Activated T-helper 1 cell treated with anti-CD3 and anti-CD28 coated beads, Interleukin-12 subunit alpha, Interleukin-12 subunit beta, Interleukin-2, Interleukin-4 antibody, amounts not matched to agents 30 ng/mL and 10 ng/mL and 1 ng/mL, durations not matched to agents 14 hours and 24 hours and 36 hours (primary cell): ENCODE results near the gene USP4. TPM values are rescaled to one million over a fixed set of nuclear protein-coding genes. Genes with fewer than 3 reads are reported as not detected.
A peak's percentile ranks its signal among the peaks of the same experiment; 100 is the strongest.

Source experiments
- DNase-seq: peaks from one replicate; pipeline ENCODE4 v3.0.0; 2021; ENCODE audit warnings: low spot score
- H3K27ac Mint-ChIP-seq: one replicate; pipeline ENCODE4 v1.8.0; 2021; ENCODE audit warnings: mild to moderate bottlenecking, mixed read lengths
- H3K27me3 Mint-ChIP-seq: one replicate; pipeline ENCODE4 v1.8.0; 2022; ENCODE audit warnings: mild to moderate bottlenecking, moderate library complexity, mixed read lengths; ENCODE audit not compliant: insufficient read depth
- H3K36me3 Mint-ChIP-seq: one replicate; pipeline ENCODE4 v1.8.0; 2021; ENCODE audit warnings: low read depth, mixed read lengths
- H3K4me1 Mint-ChIP-seq: one replicate; pipeline ENCODE4 v1.8.0; 2021; ENCODE audit warnings: low read depth, mixed read lengths
- H3K4me3 Mint-ChIP-seq: one replicate; pipeline ENCODE4 v1.8.0; 2021; ENCODE audit warnings: mild to moderate bottlenecking, moderate library complexity, mixed read lengths
- H3K9me3 Mint-ChIP-seq: one replicate; pipeline ENCODE4 v1.8.0; 2021; ENCODE audit warnings: mixed read lengths
- intact Hi-C: fragments of 100-400 bp; cut with micrococcal nuclease; formaldehyde crosslinking; loops from one replicate; pipeline ENCODE4 v1.15.1; 2024
- total RNA-seq: library from RNA; stranded (reverse); gene quantifications from 2 replicates; pipeline ENCODE4 v1.2.3, GENCODE V29; 2022

USP4 gene
- 84.4 and 90.2 TPM in 2 replicates for total RNA-seq

- intact Hi-C loops = loop anchor here (1.0 to 5.0 kb wide), 14 partner anchors 18 to 897 kb away; partner anchors contain the start of genes APEH, CCDC71, DAG1 and GNAI2
- Mint-ChIP-seq H3K9me3 (no peaks in the 10 kb centered on the region), H3K36me3 (peaks cover 19% of the 10 kb centered on the region), H3K4me1 (peaks cover 45% of the 10 kb centered on the region), H3K4me3 (peak within 1 kb of the TSS; percentile 92), H3K27ac (peak within 1 kb of the TSS; percentile 100), H3K27me3 (no peaks in the 10 kb centered on the region)
- peak; percentile 93 for DNase-seq
Measured at GRCh38 chr3:49339941-49340800, at the start of gene USP4. Gene USP4, minus strand, starts transcription at chr3:49340053. Its CDS starts 29 bp downstream, at chr3:49340024.

- Mint-ChIP-seq H3K36me3 (peaks cover 8% of the 10 kb centered on the region), H3K27me3 (no peaks in the 10 kb centered on the region), H3K4me1 (peaks cover 20% of the 10 kb centered on the region), H3K4me3 (no peak overlapping the region), H3K9me3 (no peaks in the 10 kb centered on the region), H3K27ac (no peak overlapping the region)
- intact Hi-C loops = no loop called here
- no peak for DNase-seq
Measured at GRCh38 chr3:49389297-49389696, 49.4 kb upstream of the USP4 start.

GRCh38 chr3:49388289-49388820 is 48.5 kb upstream of the USP4 start:
- H3K4me1 Mint-ChIP-seq = peaks cover 24% of the 10 kb centered on the region
- H3K36me3 Mint-ChIP-seq = peaks cover 10% of the 10 kb centered on the region
- no peaks in the 10 kb centered on the region for H3K9me3 Mint-ChIP-seq
- H3K4me3 Mint-ChIP-seq = no peak overlapping the region
- H3K27ac Mint-ChIP-seq = peak overlapping the region; percentile 26
- no peak for DNase-seq
- H3K27me3 Mint-ChIP-seq = no peaks in the 10 kb centered on the region
- intact Hi-C loops = no loop called here

- Mint-ChIP-seq H3K9me3 (no peaks in the 10 kb centered on the region), H3K36me3 (peaks cover 8% of the 10 kb centered on the region), H3K4me1 (peaks cover 25% of the 10 kb centered on the region), H3K4me3 (no peak overlapping the region), H3K27me3 (no peaks in the 10 kb centered on the region), H3K27ac (no peak overlapping the region)
- no peak for DNase-seq
- intact Hi-C loops = no loop called here
Measured at GRCh38 chr3:49387721-49388120, 47.9 kb upstream of the USP4 start.

GRCh38 chr3:49386056-49386756 is 46.4 kb upstream of the USP4 start:
- H3K9me3 Mint-ChIP-seq = no peaks in the 10 kb centered on the region

GRCh38 chr3:49385617-49386016 is 45.8 kb upstream of the USP4 start:
- intact Hi-C loops = no loop called here
- peaks cover 25% of the 10 kb centered on the region for H3K4me1 Mint-ChIP-seq
- no peaks in the 10 kb centered on the region for H3K9me3 Mint-ChIP-seq
- H3K27ac Mint-ChIP-seq = no peak overlapping the region
- no peak for DNase-seq
- H3K27me3 Mint-ChIP-seq = no peaks in the 10 kb centered on the region
- no peak overlapping the region for H3K4me3 Mint-ChIP-seq
- peaks cover 8% of the 10 kb centered on the region for H3K36me3 Mint-ChIP-seq

More at GRCh38 chr3:49386056-49386756, 46.4 kb upstream of the USP4 start:
- intact Hi-C loops = no loop called here
- H3K4me1 Mint-ChIP-seq = peaks cover 25% of the 10 kb centered on the region
- DNase-seq = no peak
- H3K4me3 Mint-ChIP-seq = no peak overlapping the region
- H3K27me3 Mint-ChIP-seq = no peaks in the 10 kb centered on the region
- no peak overlapping the region for H3K27ac Mint-ChIP-seq
- peaks cover 8% of the 10 kb centered on the region for H3K36me3 Mint-ChIP-seq

GRCh38 chr3:49383387-49383786 is 43.5 kb upstream of the USP4 start:
- Mint-ChIP-seq H3K9me3 (peaks cover 3% of the 10 kb centered on the region), H3K4me1 (peaks cover 24% of the 10 kb centered on the region), H3K4me3 (no peak overlapping the region), H3K27me3 (no peaks in the 10 kb centered on the region), H3K36me3 (peaks cover 16% of the 10 kb centered on the region), H3K27ac (no peak overlapping the region)
- DNase-seq = no peak
- intact Hi-C loops = no loop called here

GRCh38 chr3:49378249-49378895 is 38.5 kb upstream of the USP4 start:
- Mint-ChIP-seq H3K4me3 (peak overlapping the region; percentile 4), H3K4me1 (peaks cover 18% of the 10 kb centered on the region), H3K27ac (peak overlapping the region; percentile 71), H3K9me3 (peaks cover 3% of the 10 kb centered on the region), H3K27me3 (no peaks in the 10 kb centered on the region), H3K36me3 (peaks cover 34% of the 10 kb centered on the region)
- no peak for DNase-seq
- intact Hi-C loops = no loop called here

- Mint-ChIP-seq H3K36me3 (peaks cover 40% of the 10 kb centered on the region), H3K4me3 (peak overlapping the region; percentile 19), H3K9me3 (peaks cover 3% of the 10 kb centered on the region), H3K4me1 (peaks cover 16% of the 10 kb centered on the region), H3K27me3 (no peaks in the 10 kb centered on the region), H3K27ac (peak overlapping the region; percentile 82)
- DNase-seq = peak; percentile 49
- intact Hi-C loops = loop anchor here (1.0 to 2.0 kb wide), 2 partner anchors 35 to 37 kb away; partner anchors contain the start of genes TCTA and USP4
Measured at GRCh38 chr3:49377483-49377882, 37.6 kb upstream of the USP4 start.

- Mint-ChIP-seq H3K9me3 (no peaks in the 10 kb centered on the region), H3K4me3 (no peak overlapping the region), H3K36me3 (peaks cover 51% of the 10 kb centered on the region), H3K27ac (no peak overlapping the region), H3K27me3 (no peaks in the 10 kb centered on the region), H3K4me1 (peaks cover 15% of the 10 kb centered on the region)
- no peak for DNase-seq
- intact Hi-C loops = no loop called here
Measured at GRCh38 chr3:49371946-49372345, 32.1 kb upstream of the USP4 start.

GRCh38 chr3:49370585-49371290 is 30.9 kb upstream of the USP4 start:
- Mint-ChIP-seq H3K36me3 (peaks cover 57% of the 10 kb centered on the region), H3K9me3 (no peaks in the 10 kb centered on the region), H3K4me1 (peaks cover 17% of the 10 kb centered on the region), H3K27me3 (no peaks in the 10 kb centered on the region), H3K27ac (peak overlapping the region; percentile 65), H3K4me3 (no peak overlapping the region)
- intact Hi-C loops = no loop called here
- no peak for DNase-seq

- H3K4me1 Mint-ChIP-seq = peaks cover 22% of the 10 kb centered on the region
- no peak overlapping the region for H3K4me3 Mint-ChIP-seq
- intact Hi-C loops = no loop called here
- no peaks in the 10 kb centered on the region for H3K9me3 Mint-ChIP-seq
- DNase-seq = no peak
- no peaks in the 10 kb centered on the region for H3K27me3 Mint-ChIP-seq
- H3K27ac Mint-ChIP-seq = peak overlapping the region; percentile 34
- peaks cover 36% of the 10 kb centered on the region for H3K36me3 Mint-ChIP-seq
Measured at GRCh38 chr3:49362561-49362960, 22.7 kb upstream of the USP4 start.
